SK-N-SH treated with all-trans-retinoic acid at 6 μM for 48 hours (cell line): Measurements from ENCODE around the gene MNAT1.

ENCODE experiments used
- ATAC-seq: fragments of 200-7000 bp; cut with Tn5 transposase; 3 replicates; pipeline ENCODE4 v1.9.1; 2020; ENCODE audit warnings: mild to moderate bottlenecking, moderate library complexity
- ARNTL ChIP-seq: fragments of 450-650 bp; formaldehyde crosslinking; IDR thresholded peaks from 2 replicates; pipeline ENCODE4 v1.5.0; 2020; ENCODE audit warnings: low read depth, mild to moderate bottlenecking, moderate library complexity, borderline replicate concordance
- BACH2 ChIP-seq: fragments of 250-450 bp; sonication (Bioruptor Pico); IDR thresholded peaks from 2 replicates; pipeline ENCODE4 v1.9.0; 2021; ENCODE audit warnings: mild to moderate bottlenecking, borderline replicate concordance
- ESRRG ChIP-seq: fragments of 250-450 bp; sonication (Bioruptor Pico); IDR thresholded peaks from 2 replicates; pipeline ENCODE4 v1.6.1; 2021; ENCODE audit warnings: mild to moderate bottlenecking
- GLIS3 ChIP-seq: fragments of 250-450 bp; sonication (Bioruptor Pico); IDR thresholded peaks from 2 replicates; pipeline ENCODE4 v1.5.0; 2020; ENCODE audit warnings: mild to moderate bottlenecking, moderate library complexity
- ISL1 ChIP-seq: fragments of 250-450 bp; sonication (Bioruptor Pico); IDR thresholded peaks from 2 replicates; pipeline ENCODE4 v2.1.2; 2022; ENCODE audit warnings: mild to moderate bottlenecking, moderate library complexity
- OSR1 ChIP-seq: fragments of 250-450 bp; sonication (Bioruptor Pico); IDR thresholded peaks from 2 replicates; pipeline ENCODE4 v1.8.0; 2022; ENCODE audit warnings: moderate library complexity, mild to moderate bottlenecking, inconsistent platforms
- PPARA ChIP-seq: fragments of 250-450 bp; sonication (Bioruptor Pico); IDR thresholded peaks from 2 replicates; pipeline ENCODE4 v1.5.0; 2020; ENCODE audit warnings: mild to moderate bottlenecking, borderline replicate concordance
- RARB ChIP-seq: fragments of 250-450 bp; sonication (Bioruptor Pico); IDR thresholded peaks from 2 replicates; pipeline ENCODE4 v1.8.0; 2021; ENCODE audit warnings: mild to moderate bottlenecking, moderate library complexity
- SNAI2 ChIP-seq: fragments of 250-450 bp; sonication (Bioruptor Pico); IDR thresholded peaks from 2 replicates; pipeline ENCODE4 v1.5.0; 2020; ENCODE audit warnings: mild to moderate bottlenecking, moderate library complexity
- TCF4 ChIP-seq: fragments of 250-450 bp; sonication (Bioruptor Pico); IDR thresholded peaks from 2 replicates; pipeline ENCODE4 v1.8.0; 2021; ENCODE audit warnings: mild to moderate bottlenecking, moderate library complexity, borderline replicate concordance
- TOX ChIP-seq: fragments of 250-450 bp; sonication (Bioruptor Pico); IDR thresholded peaks from 2 replicates; pipeline ENCODE4 v1.8.0; 2021; ENCODE audit warnings: mild to moderate bottlenecking, moderate library complexity, borderline replicate concordance
- ZC3H10 ChIP-seq: fragments of 250-450 bp; sonication (Bioruptor Pico); IDR thresholded peaks from 2 replicates; pipeline ENCODE4 v1.5.1; 2021; ENCODE audit warnings: mild to moderate bottlenecking, moderate library complexity
- ZFP3 ChIP-seq: fragments of 250-450 bp; sonication (Bioruptor Pico); IDR thresholded peaks from 2 replicates; pipeline ENCODE4 v1.5.0; 2020; ENCODE audit warnings: mild to moderate bottlenecking, moderate library complexity
- ZFP30 ChIP-seq: fragments of 450-650 bp; formaldehyde crosslinking; IDR thresholded peaks from 2 replicates; pipeline ENCODE4 v1.5.0; 2022; ENCODE audit warnings: mild to moderate bottlenecking, moderate library complexity
- ZNF565 ChIP-seq: fragments of 450-650 bp; formaldehyde crosslinking; conservative IDR thresholded peaks from 2 replicates; pipeline ENCODE4 v1.5.0; 2020; ENCODE audit warnings: low read depth, mild to moderate bottlenecking, moderate library complexity
- ZNF70 ChIP-seq: fragments of 450-650 bp; formaldehyde crosslinking; IDR thresholded peaks from 2 replicates; pipeline ENCODE4 v1.5.0; 2020; ENCODE audit warnings: mild to moderate bottlenecking, moderate library complexity
- ZNF8 ChIP-seq: fragments of 450-650 bp; formaldehyde crosslinking; IDR thresholded peaks from 2 replicates; pipeline ENCODE4 v1.5.0; 2020; ENCODE audit warnings: mild to moderate bottlenecking, moderate library complexity
- TF ChIP-seq, protein P1 (sequence below): fragments of 250-450 bp; sonication (Bioruptor Pico); IDR thresholded peaks from 2 replicates; pipeline ENCODE4 v1.5.0; 2020; ENCODE audit warnings: mild to moderate bottlenecking, moderate library complexity
- TF ChIP-seq, protein P2 (sequence below): fragments of 250-450 bp; sonication (Bioruptor Pico); IDR thresholded peaks from 2 replicates; pipeline ENCODE4 v1.5.1; 2020; ENCODE audit warnings: low read depth, mild to moderate bottlenecking, moderate library complexity
- TF ChIP-seq, protein P3 (sequence below): fragments of 250-450 bp; sonication (Bioruptor Pico); IDR thresholded peaks from 2 replicates; pipeline ENCODE4 v1.8.0; 2020; ENCODE audit warnings: mild to moderate bottlenecking, moderate library complexity, borderline replicate concordance
- TF ChIP-seq, protein P4 (sequence below): fragments of 250-450 bp; sonication (Bioruptor Pico); IDR thresholded peaks from 2 replicates; pipeline ENCODE4 v1.5.1; 2021; ENCODE audit warnings: mild to moderate bottlenecking, moderate library complexity
- TF ChIP-seq, protein P5 (sequence below): fragments of 250-450 bp; sonication (Bioruptor Pico); IDR thresholded peaks from 2 replicates; pipeline ENCODE4 v1.8.0; 2021; ENCODE audit warnings: low read depth, mild to moderate bottlenecking, moderate library complexity, borderline replicate concordance

The MNAT1 gene

DNA sequence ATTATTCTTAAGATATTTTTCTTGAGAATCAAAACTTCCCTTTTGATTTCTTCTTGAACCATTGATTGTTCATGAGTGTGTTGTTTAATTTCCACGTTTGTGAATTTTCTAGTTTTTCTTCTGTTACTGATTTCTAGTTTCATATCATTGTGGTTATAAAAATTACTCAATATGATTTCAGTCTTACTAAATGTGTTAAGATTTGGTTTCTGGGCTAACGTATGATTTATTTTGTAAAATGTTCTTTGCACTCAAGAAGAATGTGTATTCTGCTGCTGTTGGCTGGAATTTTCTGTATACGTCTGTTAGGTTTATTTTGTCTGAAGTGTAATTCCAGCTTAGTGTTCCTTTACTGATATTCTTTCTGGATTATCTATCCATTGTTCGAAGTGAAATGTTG lies 221.6 kb downstream of the MNAT1 start:
- no peak for TF ChIP-seq PPARA (CRISPR knock-in tag)
- no peak for TF ChIP-seq OSR1
- TF ChIP-seq ARNTL (CRISPR knock-in tag): no peak
- no peak for TF ChIP-seq ESRRG
- no peak for TF ChIP-seq ZFP3 (CRISPR knock-in tag)
- TF ChIP-seq ZNF8: no peak
- no peak for TF ChIP-seq ISL1 (CRISPR knock-in tag)
- no peak for TF ChIP-seq ZNF70 (CRISPR knock-in tag)
- no peak for TF ChIP-seq ZC3H10 (CRISPR knock-in tag)
- no peak for TF ChIP-seq BACH2 (CRISPR knock-in tag)
- no peak for TF ChIP-seq RARB
- TF ChIP-seq, protein P1, sequence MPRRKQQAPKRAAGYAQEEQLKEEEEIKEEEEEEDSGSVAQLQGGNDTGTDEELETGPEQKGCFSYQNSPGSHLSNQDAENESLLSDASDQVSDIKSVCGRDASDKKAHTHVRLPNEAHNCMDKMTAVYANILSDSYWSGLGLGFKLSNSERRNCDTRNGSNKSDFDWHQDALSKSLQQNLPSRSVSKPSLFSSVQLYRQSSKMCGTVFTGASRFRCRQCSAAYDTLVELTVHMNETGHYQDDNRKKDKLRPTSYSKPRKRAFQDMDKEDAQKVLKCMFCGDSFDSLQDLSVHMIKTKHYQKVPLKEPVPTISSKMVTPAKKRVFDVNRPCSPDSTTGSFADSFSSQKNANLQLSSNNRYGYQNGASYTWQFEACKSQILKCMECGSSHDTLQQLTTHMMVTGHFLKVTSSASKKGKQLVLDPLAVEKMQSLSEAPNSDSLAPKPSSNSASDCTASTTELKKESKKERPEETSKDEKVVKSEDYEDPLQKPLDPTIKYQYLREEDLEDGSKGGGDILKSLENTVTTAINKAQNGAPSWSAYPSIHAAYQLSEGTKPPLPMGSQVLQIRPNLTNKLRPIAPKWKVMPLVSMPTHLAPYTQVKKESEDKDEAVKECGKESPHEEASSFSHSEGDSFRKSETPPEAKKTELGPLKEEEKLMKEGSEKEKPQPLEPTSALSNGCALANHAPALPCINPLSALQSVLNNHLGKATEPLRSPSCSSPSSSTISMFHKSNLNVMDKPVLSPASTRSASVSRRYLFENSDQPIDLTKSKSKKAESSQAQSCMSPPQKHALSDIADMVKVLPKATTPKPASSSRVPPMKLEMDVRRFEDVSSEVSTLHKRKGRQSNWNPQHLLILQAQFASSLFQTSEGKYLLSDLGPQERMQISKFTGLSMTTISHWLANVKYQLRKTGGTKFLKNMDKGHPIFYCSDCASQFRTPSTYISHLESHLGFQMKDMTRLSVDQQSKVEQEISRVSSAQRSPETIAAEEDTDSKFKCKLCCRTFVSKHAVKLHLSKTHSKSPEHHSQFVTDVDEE: no peak
- TF ChIP-seq ZFP30 (CRISPR knock-in tag): no peak
- no peak for TF ChIP-seq ZNF565 (CRISPR knock-in tag)
- no peak for TF ChIP-seq GLIS3 (CRISPR knock-in tag)
- TF ChIP-seq, protein P2, sequence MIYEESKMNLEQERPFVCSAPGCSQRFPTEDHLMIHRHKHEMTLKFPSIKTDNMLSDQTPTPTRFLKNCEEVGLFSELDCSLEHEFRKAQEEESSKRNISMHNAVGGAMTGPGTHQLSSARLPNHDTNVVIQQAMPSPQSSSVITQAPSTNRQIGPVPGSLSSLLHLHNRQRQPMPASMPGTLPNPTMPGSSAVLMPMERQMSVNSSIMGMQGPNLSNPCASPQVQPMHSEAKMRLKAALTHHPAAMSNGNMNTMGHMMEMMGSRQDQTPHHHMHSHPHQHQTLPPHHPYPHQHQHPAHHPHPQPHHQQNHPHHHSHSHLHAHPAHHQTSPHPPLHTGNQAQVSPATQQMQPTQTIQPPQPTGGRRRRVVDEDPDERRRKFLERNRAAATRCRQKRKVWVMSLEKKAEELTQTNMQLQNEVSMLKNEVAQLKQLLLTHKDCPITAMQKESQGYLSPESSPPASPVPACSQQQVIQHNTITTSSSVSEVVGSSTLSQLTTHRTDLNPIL: no peak
- TF ChIP-seq, protein P3, sequence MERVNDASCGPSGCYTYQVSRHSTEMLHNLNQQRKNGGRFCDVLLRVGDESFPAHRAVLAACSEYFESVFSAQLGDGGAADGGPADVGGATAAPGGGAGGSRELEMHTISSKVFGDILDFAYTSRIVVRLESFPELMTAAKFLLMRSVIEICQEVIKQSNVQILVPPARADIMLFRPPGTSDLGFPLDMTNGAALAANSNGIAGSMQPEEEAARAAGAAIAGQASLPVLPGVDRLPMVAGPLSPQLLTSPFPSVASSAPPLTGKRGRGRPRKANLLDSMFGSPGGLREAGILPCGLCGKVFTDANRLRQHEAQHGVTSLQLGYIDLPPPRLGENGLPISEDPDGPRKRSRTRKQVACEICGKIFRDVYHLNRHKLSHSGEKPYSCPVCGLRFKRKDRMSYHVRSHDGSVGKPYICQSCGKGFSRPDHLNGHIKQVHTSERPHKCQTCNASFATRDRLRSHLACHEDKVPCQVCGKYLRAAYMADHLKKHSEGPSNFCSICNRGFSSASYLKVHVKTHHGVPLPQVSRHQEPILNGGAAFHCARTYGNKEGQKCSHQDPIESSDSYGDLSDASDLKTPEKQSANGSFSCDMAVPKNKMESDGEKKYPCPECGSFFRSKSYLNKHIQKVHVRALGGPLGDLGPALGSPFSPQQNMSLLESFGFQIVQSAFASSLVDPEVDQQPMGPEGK: no peak
- no peak for ATAC-seq

DNA sequence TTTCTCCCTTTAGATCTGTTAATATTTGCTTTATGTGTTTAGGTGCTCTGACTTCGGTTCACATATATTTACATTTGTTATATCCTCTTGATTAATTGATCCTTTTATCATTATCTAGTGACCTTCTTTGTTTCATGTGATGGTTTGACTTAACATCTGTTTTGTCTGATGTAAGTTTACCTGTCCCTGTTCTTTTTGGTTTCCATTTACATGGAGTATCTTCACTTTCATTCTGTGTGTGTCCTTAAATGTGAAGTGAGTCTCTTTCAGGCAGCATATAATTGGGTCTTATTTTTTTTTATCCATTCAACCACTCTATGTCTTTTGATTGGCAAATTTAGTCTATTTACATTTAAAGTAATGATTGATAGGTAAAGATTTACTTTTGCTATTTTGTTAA lies 222.1 kb downstream of the MNAT1 start:
- no peak for TF ChIP-seq ISL1 (CRISPR knock-in tag)
- TF ChIP-seq, protein P4, sequence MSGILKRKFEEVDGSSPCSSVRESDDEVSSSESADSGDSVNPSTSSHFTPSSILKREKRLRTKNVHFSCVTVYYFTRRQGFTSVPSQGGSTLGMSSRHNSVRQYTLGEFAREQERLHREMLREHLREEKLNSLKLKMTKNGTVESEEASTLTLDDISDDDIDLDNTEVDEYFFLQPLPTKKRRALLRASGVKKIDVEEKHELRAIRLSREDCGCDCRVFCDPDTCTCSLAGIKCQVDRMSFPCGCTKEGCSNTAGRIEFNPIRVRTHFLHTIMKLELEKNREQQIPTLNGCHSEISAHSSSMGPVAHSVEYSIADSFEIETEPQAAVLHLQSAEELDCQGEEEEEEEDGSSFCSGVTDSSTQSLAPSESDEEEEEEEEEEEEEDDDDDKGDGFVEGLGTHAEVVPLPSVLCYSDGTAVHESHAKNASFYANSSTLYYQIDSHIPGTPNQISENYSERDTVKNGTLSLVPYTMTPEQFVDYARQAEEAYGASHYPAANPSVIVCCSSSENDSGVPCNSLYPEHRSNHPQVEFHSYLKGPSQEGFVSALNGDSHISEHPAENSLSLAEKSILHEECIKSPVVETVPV (CRISPR knock-in tag): no peak
- no peak for TF ChIP-seq ARNTL (CRISPR knock-in tag)
- TF ChIP-seq, protein P2: no peak
- no peak for TF ChIP-seq ESRRG
- TF ChIP-seq TOX: no peak
- TF ChIP-seq TCF4 (CRISPR knock-in tag): no peak
- TF ChIP-seq OSR1: no peak
- TF ChIP-seq BACH2 (CRISPR knock-in tag): no peak
- TF ChIP-seq, protein P5, sequence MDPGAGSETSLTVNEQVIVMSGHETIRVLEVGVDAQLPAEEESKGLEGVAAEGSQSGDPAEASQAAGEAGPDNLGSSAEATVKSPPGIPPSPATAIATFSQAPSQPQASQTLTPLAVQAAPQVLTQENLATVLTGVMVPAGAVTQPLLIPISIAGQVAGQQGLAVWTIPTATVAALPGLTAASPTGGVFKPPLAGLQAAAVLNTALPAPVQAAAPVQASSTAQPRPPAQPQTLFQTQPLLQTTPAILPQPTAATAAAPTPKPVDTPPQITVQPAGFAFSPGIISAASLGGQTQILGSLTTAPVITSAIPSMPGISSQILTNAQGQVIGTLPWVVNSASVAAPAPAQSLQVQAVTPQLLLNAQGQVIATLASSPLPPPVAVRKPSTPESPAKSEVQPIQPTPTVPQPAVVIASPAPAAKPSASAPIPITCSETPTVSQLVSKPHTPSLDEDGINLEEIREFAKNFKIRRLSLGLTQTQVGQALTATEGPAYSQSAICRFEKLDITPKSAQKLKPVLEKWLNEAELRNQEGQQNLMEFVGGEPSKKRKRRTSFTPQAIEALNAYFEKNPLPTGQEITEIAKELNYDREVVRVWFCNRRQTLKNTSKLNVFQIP (CRISPR knock-in tag): no peak
- no peak for TF ChIP-seq ZFP3 (CRISPR knock-in tag)
- TF ChIP-seq ZNF8: no peak
- TF ChIP-seq PPARA (CRISPR knock-in tag): no peak
- TF ChIP-seq, protein P1: no peak
- no peak for TF ChIP-seq SNAI2 (CRISPR knock-in tag)
- no peak for TF ChIP-seq GLIS3 (CRISPR knock-in tag)
- no peak for TF ChIP-seq ZNF565 (CRISPR knock-in tag)
- no peak for TF ChIP-seq ZNF70 (CRISPR knock-in tag)
- TF ChIP-seq, protein P3: no peak
- TF ChIP-seq, all 23 proteins: peak for 0
- no peak for ATAC-seq
